HepG2 (cell line): ENCODE data around the gene CTDNEP1. TPM values are rescaled to one million over a fixed set of nuclear protein-coding genes. Genes with fewer than 3 reads are reported as not detected.

Experiments used
- DPF2 ChIP-seq: sonication (generic); formaldehyde crosslinking; IDR thresholded peaks from 2 replicates; pipeline ENCODE4 v1.4.0; 2020; ENCODE audit warnings: mild to moderate bottlenecking, low read depth, missing genetic modification reagents, borderline replicate concordance
- EED ChIP-seq: sonication (generic); formaldehyde crosslinking; IDR thresholded peaks from 2 replicates; pipeline ENCODE4 v1.5.0; 2020; ENCODE audit warnings: mild to moderate bottlenecking, missing genetic modification reagents
- GATAD2A ChIP-seq: IDR thresholded peaks from 2 replicates; pipeline ENCODE4 v1.6.1; 2016
- KDM5B ChIP-seq: sonication (generic); formaldehyde crosslinking; IDR thresholded peaks from 2 replicates; pipeline ENCODE4 v1.4.0; 2020; ENCODE audit warnings: missing genetic modification reagents, mild to moderate bottlenecking, borderline replicate concordance
- KLF6 ChIP-seq: IDR thresholded peaks from 2 replicates; pipeline ENCODE4 v1.8.0; 2016; ENCODE audit warnings: missing biosample characterization, missing genetic modification reagents
- NAIF1 ChIP-seq: sonication (generic); formaldehyde crosslinking; IDR thresholded peaks from 2 replicates; pipeline ENCODE4 v1.5.0; 2020; ENCODE audit warnings: mild to moderate bottlenecking, missing genetic modification reagents, borderline replicate concordance
- NPAS2 ChIP-seq: sonication (generic); formaldehyde crosslinking; IDR thresholded peaks from 2 replicates; pipeline ENCODE4 v1.8.0; 2022; ENCODE audit warnings: mild to moderate bottlenecking, missing genetic modification reagents, borderline replicate concordance
- RFX3 ChIP-seq: IDR thresholded peaks from 2 replicates; pipeline ENCODE4 v1.6.1; 2016; ENCODE audit warnings: missing biosample characterization, missing genetic modification reagents
- ZBTB3 ChIP-seq: sonication (generic); formaldehyde crosslinking; IDR thresholded peaks from 2 replicates; pipeline ENCODE4 v1.4.0; 2020; ENCODE audit warnings: low read depth, mild to moderate bottlenecking, moderate library complexity, missing genetic modification reagents, borderline replicate concordance
- ZNF121 ChIP-seq: sonication (generic); formaldehyde crosslinking; IDR thresholded peaks from 2 replicates; pipeline ENCODE4 v1.5.0; 2020; ENCODE audit warnings: mild to moderate bottlenecking, missing genetic modification reagents
- ZNF207 ChIP-seq: fragments of 450-650 bp; IDR thresholded peaks from 2 replicates; pipeline ENCODE4 v1.6.1; 2016; ENCODE audit warnings: antibody characterized with exemption, borderline replicate concordance
- ZNF724P ChIP-seq: sonication (generic); formaldehyde crosslinking; IDR thresholded peaks from 2 replicates; pipeline ENCODE4 v1.8.0; 2022; ENCODE audit warnings: missing genetic modification reagents, borderline replicate concordance
- polyA plus RNA-seq, 8 experiments: library from polyadenylated mRNA; depleted of rRNA in 3 of 8; stranded (reverse) in 7 of 8; unstranded in 1 of 8; fragments of >200 nt; fragmentation: Illumina TruSeq in 4 of 8; extraction: Trizol in 4 of 8; gene quantifications; 2 replicates each; pipeline versions ENCODE4 v1.2.1 to v1.2.3, GENCODE V29; 2011 to 2016; ENCODE audit warnings: low read depth in 4 of 8, missing spikeins in 1 of 8, mixed read lengths in 1 of 8; ENCODE audit not compliant: insufficient read depth in 1 of 8
- total RNA-seq, 5 experiments: library from RNA; depleted of rRNA; stranded (reverse); fragments of >200 nt; fragmentation: Illumina TruSeq; extraction: Trizol; gene quantifications; 2 replicates each; pipeline ENCODE4 v1.2.3, GENCODE V29; 2016; ENCODE audit warnings: low read depth in 1 of 5
- TF ChIP-seq, protein P1 (sequence below): sonication (generic); formaldehyde crosslinking; IDR thresholded peaks from 2 replicates; pipeline ENCODE4; 2020; ENCODE audit warnings: missing genetic modification reagents, mild to moderate bottlenecking, borderline replicate concordance
- TF ChIP-seq, protein P2 (sequence below): IDR thresholded peaks from 2 replicates; pipeline ENCODE4 v1.6.1; 2012; ENCODE audit warnings: inconsistent platforms
- TF ChIP-seq, protein P3 (sequence below): sonication (generic); formaldehyde crosslinking; IDR thresholded peaks from 2 replicates; pipeline ENCODE4 v1.5.0; 2020; ENCODE audit warnings: mild to moderate bottlenecking, missing genetic modification reagents
- TF ChIP-seq, protein P4 (sequence below): sonication (generic); formaldehyde crosslinking; IDR thresholded peaks from 2 replicates; pipeline ENCODE4 v1.4.0; 2020; ENCODE audit warnings: missing genetic modification reagents, borderline replicate concordance
- TF ChIP-seq, protein P5 (sequence below): sonication (generic); formaldehyde crosslinking; IDR thresholded peaks from 2 replicates; pipeline ENCODE4 v1.4.0; 2020; ENCODE audit warnings: missing genetic modification reagents
- TF ChIP-seq, protein P6 (sequence below): sonication (generic); formaldehyde crosslinking; IDR thresholded peaks from 2 replicates; pipeline ENCODE4 v1.8.1; 2023; ENCODE audit warnings: missing genetic modification reagents, inconsistent platforms, borderline replicate concordance

CTDNEP1 gene
- total and polyA plus RNA-seq, 2 of the 13 experiments (the other 11 are each of a cell fraction or from before 2014, with no cell fraction given): 19.8 to 118 TPM

DNA sequence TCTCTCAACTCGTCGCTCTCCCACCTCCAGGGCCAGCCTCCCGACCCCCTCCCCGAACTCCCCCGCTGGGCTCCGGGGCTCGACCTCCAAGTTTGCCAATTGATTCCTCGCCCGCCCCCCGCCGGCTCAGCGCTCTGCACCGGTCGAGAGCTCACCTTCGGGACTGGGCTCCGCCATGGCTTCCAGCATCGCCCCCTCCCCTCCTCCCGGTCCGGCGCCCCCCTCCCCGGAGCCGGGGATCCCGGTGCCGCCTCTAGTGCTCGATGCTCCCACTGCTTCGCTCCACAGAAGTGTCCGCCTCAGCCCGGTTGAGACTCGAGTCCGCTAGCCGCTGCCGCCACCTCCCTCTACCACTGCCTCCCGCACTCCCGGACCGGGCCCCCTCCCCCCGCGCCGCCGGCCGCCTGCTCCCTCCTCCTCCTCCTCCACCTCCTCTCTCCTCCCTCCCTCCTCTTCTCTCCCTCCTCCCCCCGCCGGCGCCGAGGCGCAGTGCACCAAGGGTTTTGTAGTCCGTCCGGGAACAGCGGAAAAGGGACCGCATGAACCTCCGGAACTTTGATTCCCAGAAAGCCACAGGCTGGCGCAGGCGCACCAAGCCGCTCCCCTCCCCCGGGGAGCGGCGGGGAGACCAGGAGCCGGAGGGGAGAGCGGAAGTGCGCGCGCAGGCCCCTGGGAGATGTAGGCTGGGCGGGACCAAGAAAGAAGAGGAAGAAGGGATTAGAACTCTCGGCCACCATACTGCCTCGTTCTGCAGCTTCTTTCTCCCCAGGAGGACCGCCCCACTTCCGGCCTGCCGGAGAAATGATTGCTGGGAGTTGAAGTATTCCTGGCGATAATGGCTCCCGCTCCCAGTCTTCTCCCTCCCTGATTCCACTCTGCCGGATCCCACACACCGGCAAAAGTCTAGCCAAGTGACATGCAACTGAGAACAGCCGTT, 12.2 kb downstream of the CTDNEP1 start, which contains the start of gene PHF23 (continued):
- TF ChIP-seq, protein P1, sequence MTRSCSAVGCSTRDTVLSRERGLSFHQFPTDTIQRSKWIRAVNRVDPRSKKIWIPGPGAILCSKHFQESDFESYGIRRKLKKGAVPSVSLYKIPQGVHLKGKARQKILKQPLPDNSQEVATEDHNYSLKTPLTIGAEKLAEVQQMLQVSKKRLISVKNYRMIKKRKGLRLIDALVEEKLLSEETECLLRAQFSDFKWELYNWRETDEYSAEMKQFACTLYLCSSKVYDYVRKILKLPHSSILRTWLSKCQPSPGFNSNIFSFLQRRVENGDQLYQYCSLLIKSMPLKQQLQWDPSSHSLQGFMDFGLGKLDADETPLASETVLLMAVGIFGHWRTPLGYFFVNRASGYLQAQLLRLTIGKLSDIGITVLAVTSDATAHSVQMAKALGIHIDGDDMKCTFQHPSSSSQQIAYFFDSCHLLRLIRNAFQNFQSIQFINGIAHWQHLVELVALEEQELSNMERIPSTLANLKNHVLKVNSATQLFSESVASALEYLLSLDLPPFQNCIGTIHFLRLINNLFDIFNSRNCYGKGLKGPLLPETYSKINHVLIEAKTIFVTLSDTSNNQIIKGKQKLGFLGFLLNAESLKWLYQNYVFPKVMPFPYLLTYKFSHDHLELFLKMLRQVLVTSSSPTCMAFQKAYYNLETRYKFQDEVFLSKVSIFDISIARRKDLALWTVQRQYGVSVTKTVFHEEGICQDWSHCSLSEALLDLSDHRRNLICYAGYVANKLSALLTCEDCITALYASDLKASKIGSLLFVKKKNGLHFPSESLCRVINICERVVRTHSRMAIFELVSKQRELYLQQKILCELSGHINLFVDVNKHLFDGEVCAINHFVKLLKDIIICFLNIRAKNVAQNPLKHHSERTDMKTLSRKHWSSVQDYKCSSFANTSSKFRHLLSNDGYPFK (CRISPR knock-in tag): peak; percentile 96
- TF ChIP-seq, protein P2, sequence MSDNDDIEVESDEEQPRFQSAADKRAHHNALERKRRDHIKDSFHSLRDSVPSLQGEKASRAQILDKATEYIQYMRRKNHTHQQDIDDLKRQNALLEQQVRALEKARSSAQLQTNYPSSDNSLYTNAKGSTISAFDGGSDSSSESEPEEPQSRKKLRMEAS: peak; percentile 47
- TF ChIP-seq NAIF1 (CRISPR knock-in tag): peak; percentile 97
- no peak for TF ChIP-seq ZNF121 (CRISPR knock-in tag)
- TF ChIP-seq, protein P3, sequence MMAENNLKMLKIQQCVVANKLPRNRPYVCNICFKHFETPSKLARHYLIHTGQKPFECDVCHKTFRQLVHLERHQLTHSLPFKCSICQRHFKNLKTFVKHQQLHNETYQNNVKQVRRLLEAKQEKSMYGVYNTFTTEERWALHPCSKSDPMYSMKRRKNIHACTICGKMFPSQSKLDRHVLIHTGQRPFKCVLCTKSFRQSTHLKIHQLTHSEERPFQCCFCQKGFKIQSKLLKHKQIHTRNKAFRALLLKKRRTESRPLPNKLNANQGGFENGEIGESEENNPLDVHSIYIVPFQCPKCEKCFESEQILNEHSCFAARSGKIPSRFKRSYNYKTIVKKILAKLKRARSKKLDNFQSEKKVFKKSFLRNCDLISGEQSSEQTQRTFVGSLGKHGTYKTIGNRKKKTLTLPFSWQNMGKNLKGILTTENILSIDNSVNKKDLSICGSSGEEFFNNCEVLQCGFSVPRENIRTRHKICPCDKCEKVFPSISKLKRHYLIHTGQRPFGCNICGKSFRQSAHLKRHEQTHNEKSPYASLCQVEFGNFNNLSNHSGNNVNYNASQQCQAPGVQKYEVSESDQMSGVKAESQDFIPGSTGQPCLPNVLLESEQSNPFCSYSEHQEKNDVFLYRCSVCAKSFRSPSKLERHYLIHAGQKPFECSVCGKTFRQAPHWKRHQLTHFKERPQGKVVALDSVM (CRISPR knock-in tag): peak; percentile 35; the same call in 1 of the 2 replicates
- TF ChIP-seq, protein P4, sequence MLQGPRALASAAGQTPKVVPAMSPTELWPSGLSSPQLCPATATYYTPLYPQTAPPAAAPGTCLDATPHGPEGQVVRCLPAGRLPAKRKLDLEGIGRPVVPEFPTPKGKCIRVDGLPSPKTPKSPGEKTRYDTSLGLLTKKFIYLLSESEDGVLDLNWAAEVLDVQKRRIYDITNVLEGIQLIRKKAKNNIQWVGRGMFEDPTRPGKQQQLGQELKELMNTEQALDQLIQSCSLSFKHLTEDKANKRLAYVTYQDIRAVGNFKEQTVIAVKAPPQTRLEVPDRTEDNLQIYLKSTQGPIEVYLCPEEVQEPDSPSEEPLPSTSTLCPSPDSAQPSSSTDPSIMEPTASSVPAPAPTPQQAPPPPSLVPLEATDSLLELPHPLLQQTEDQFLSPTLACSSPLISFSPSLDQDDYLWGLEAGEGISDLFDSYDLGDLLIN (CRISPR knock-in tag): 0 out of 2 replicates have a peak, but pooled peaks have one; percentile 46
- TF ChIP-seq, protein P5, sequence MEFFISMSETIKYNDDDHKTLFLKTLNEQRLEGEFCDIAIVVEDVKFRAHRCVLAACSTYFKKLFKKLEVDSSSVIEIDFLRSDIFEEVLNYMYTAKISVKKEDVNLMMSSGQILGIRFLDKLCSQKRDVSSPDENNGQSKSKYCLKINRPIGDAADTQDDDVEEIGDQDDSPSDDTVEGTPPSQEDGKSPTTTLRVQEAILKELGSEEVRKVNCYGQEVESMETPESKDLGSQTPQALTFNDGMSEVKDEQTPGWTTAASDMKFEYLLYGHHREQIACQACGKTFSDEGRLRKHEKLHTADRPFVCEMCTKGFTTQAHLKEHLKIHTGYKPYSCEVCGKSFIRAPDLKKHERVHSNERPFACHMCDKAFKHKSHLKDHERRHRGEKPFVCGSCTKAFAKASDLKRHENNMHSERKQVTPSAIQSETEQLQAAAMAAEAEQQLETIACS (CRISPR knock-in tag): no peak
- no peak for TF ChIP-seq NPAS2
- TF ChIP-seq ZNF207: no peak
- TF ChIP-seq ZBTB3 (CRISPR knock-in tag): no peak
- no peak for TF ChIP-seq KLF6 (CRISPR knock-in tag)
- TF ChIP-seq ZNF724P: no peak
- TF ChIP-seq GATAD2A (CRISPR knock-in tag): no peak
- TF ChIP-seq DPF2 (CRISPR knock-in tag): no peak
- no peak for TF ChIP-seq RFX3 (CRISPR knock-in tag)
- peak; percentile 65; the same call in 1 of the 2 replicates for TF ChIP-seq KDM5B (CRISPR knock-in tag)
- TF ChIP-seq EED: no peak
- TF ChIP-seq, protein P6, sequence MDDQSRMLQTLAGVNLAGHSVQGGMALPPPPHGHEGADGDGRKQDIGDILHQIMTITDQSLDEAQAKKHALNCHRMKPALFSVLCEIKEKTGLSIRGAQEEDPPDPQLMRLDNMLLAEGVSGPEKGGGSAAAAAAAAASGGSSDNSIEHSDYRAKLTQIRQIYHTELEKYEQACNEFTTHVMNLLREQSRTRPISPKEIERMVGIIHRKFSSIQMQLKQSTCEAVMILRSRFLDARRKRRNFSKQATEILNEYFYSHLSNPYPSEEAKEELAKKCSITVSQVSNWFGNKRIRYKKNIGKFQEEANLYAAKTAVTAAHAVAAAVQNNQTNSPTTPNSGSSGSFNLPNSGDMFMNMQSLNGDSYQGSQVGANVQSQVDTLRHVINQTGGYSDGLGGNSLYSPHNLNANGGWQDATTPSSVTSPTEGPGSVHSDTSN: no peak
